ENCODE measurements around the gene TXNL4A. TPM values are rescaled to one million over a fixed set of nuclear protein-coding genes. Genes with fewer than 3 reads are reported as not detected.
"Not testable (repeated sequence)": the region's sequence is repeated elsewhere in the genome, so short reads cannot be mapped to it uniquely, and the experiment has no call there.

The TXNL4A gene
- total and polyA plus RNA-seq, 7 donors = 81.5 to 217 (median 112) TPM

GRCh38 chr18:80026363-80026762 is 38.0 kb upstream of the TXNL4A start:
- peaks cover 0 to 2% (median 0%) of the 10 kb centered on the region in 3 donors for H3K27me3 ChIP-seq (ENCODE audit: insufficient read depth in 3 of 3, low read length in 2 of 3)
- TF ChIP-seq CTCF (IDR thresholded peaks at IDR 0.05) = no peak
- intact Hi-C loops (cut with DNase I) = no loop called here
- no peak for DNase-seq
- 95 to 98% (median 96%) methylated on average over 7 of the region's 7 CpGs for WGBS, 3 donors
- ATAC-seq = no peak
- no peak overlapping the region for H3K27ac ChIP-seq
- H3K36me3 ChIP-seq (ENCODE audit: insufficient read depth in 1 of 2, low read depth in 1 of 2) = no peaks in the 10 kb centered on the region
- H3K9me3 ChIP-seq = peaks cover 67% of the 10 kb centered on the region
- no peaks in the 10 kb centered on the region for H3K4me1 ChIP-seq
- no peak overlapping the region for H3K4me3 ChIP-seq

DNA sequence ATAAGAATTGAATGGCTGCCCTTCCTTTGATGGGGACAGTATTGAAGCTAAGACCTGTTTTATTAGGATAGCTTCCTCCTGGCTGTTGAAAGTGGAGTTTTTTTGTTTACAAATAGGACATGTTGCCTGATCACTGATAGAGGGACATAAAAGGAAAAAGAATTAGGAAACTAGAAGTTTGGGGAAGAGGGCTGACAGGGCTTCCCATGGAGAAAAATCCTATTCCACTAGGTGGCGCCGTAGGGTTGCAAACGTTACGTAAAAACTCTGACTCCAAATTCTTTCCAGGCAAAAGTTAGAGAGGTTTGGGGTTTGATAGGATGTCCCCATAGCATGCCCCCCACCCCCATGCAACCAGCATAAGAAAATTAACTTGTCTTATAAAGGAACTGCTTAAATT is 34.8 kb upstream of the TXNL4A start:
- Histone ChIP-seq H3K4me1 (no peaks in the 10 kb centered on the region), H3K27ac (no peak overlapping the region), H3K36me3 (ENCODE audit: insufficient read depth in 1 of 2, low read depth in 1 of 2) (no peaks in the 10 kb centered on the region), H3K4me3 (no peak overlapping the region), H3K9me3 (peaks cover 81% of the 10 kb centered on the region), H3K27me3 (ENCODE audit: insufficient read depth in 3 of 3, low read length in 2 of 3) (peaks cover 0 to 2% (median 0%) of the 10 kb centered on the region in 3 donors)
- no peak for TF ChIP-seq CTCF (IDR thresholded peaks at IDR 0.05)
- WGBS, 3 donors = 60 to 62% (median 60%) methylated on average over 4 of the region's 4 CpGs
- DNase-seq = no peak
- no peak for ATAC-seq
- intact Hi-C loops (cut with DNase I) = no loop called here

- H3K9me3 ChIP-seq = peaks cover 81% of the 10 kb centered on the region
- intact Hi-C loops (cut with DNase I) = no loop called here
- TF ChIP-seq CTCF (IDR thresholded peaks at IDR 0.05) = no peak
- H3K4me1 ChIP-seq = no peaks in the 10 kb centered on the region
- ATAC-seq (no peak), DNase-seq (no peak)
- peaks cover 0 to 2% (median 0%) of the 10 kb centered on the region in 3 donors for H3K27me3 ChIP-seq (ENCODE audit: insufficient read depth in 3 of 3, low read length in 2 of 3)
- H3K36me3 ChIP-seq (ENCODE audit: insufficient read depth in 1 of 2, low read depth in 1 of 2) = no peaks in the 10 kb centered on the region
- 54 to 63% (median 59%) methylated on average over 1 of the region's 1 CpG for WGBS, 3 donors
- H3K4me3 ChIP-seq = no peak overlapping the region
- no peak overlapping the region for H3K27ac ChIP-seq
Measured at GRCh38 chr18:80022613-80023012, 34.2 kb upstream of the TXNL4A start.

DNA sequence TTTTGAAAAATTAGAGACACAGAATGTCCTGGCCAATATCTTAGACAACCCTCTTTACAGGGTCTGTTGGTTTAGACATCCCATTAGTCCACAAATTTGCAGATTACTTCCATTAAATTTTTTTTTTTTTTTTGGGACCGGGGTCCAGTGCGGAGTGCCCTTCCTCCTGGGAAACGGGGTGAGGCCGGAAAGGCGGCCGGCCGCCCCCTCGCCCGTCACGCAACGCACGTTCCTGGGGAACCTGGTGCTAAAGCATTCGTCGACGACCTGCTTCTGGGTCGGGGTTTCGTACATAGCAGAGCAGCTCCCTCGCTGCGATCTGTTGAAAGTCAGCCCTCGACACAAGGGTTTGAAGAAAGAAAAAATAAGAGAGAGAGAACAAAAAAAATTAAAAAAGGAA is 24.4 kb upstream of the TXNL4A start:
- H3K27ac ChIP-seq = no peak overlapping the region
- no peak for ATAC-seq
- 98% methylated on average over 20 of the region's 20 CpGs for WGBS, 3 donors
- intact Hi-C loops (cut with DNase I) = no loop called here
- no peak for TF ChIP-seq CTCF (IDR thresholded peaks at IDR 0.05)
- no peak for DNase-seq
- peaks cover 46% of the 10 kb centered on the region for H3K9me3 ChIP-seq
- no peaks in the 10 kb centered on the region for H3K27me3 ChIP-seq (ENCODE audit: insufficient read depth in 3 of 3, low read length in 2 of 3)
- H3K4me3 ChIP-seq = no peak overlapping the region
- H3K4me1 ChIP-seq = no peaks in the 10 kb centered on the region
- no peaks in the 10 kb centered on the region for H3K36me3 ChIP-seq (ENCODE audit: insufficient read depth in 1 of 2, low read depth in 1 of 2)

GRCh38 chr18:80011496-80012137 is 23.3 kb upstream of the TXNL4A start:
- ATAC-seq; H3K27me3 ChIP-seq (ENCODE audit: insufficient read depth in 3 of 3, low read length in 2 of 3); H3K27ac ChIP-seq; DNase-seq; H3K4me3 ChIP-seq; H3K4me1 ChIP-seq; H3K36me3 ChIP-seq (ENCODE audit: insufficient read depth in 1 of 2, low read depth in 1 of 2); intact Hi-C loops (cut with DNase I): not testable (repeated sequence)
- WGBS, 3 donors = 85 to 96% (median 91%) methylated on average over 14 of the region's 14 CpGs
- H3K9me3 ChIP-seq = peaks cover 46% of the 10 kb centered on the region

Data from psoas muscle (tissue), 8 donors.